Activated CD4-positive, CD25-positive, alpha-beta regulatory T cell treated with anti-CD3 and anti-CD28 coated beads, Interleukin-2, amount 50 U/mL, for 24 hours (primary cell): ENCODE data around the gene PPRC1.

Source experiments
- ATAC-seq, 2 donors: fragments of 150-1000 bp; cut with Tn5 transposase; one replicate each; pipeline ENCODE4 v1.10.0; 2021; ENCODE audit warnings: mild to moderate bottlenecking in 1 of 2, moderate library complexity in 1 of 2

Gene PPRC1

DNA sequence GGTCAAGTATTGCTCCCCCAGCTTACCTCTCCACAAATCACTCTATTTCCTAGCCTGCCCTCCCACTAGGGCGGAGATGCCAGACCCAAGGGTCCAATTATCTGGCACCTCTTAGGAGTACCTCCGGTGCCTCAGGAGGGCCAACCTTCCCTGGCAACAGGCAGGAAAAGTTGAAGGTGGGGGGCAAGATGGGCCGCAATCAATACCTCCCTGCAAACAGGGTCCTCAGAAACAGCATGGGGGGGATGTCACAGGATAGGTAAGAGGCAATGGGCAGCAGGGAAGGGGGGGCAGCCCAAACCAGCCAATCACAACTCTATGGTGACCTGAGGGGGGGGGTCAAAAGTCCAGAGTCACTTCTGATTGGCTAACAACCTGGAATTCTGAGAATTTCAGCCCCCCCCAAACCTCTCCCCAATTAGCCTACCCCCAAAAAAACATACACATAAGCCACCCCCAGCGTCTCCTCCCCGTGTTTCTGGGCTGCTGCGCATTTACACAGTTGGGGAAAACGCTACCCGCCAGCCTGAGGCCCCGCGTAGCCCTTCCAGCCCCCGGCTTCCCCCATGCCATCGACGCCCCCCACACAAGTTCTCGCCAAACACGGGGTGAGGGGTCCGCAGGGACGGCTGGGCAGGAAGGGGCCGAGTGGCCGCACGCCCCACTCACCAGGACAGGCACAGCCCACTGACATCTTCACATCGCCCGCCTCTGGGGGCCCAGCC, 13.3 kb upstream of the PPRC1 start:
- ATAC-seq, result peak in 1 of 2 donors; percentile 0

DNA sequence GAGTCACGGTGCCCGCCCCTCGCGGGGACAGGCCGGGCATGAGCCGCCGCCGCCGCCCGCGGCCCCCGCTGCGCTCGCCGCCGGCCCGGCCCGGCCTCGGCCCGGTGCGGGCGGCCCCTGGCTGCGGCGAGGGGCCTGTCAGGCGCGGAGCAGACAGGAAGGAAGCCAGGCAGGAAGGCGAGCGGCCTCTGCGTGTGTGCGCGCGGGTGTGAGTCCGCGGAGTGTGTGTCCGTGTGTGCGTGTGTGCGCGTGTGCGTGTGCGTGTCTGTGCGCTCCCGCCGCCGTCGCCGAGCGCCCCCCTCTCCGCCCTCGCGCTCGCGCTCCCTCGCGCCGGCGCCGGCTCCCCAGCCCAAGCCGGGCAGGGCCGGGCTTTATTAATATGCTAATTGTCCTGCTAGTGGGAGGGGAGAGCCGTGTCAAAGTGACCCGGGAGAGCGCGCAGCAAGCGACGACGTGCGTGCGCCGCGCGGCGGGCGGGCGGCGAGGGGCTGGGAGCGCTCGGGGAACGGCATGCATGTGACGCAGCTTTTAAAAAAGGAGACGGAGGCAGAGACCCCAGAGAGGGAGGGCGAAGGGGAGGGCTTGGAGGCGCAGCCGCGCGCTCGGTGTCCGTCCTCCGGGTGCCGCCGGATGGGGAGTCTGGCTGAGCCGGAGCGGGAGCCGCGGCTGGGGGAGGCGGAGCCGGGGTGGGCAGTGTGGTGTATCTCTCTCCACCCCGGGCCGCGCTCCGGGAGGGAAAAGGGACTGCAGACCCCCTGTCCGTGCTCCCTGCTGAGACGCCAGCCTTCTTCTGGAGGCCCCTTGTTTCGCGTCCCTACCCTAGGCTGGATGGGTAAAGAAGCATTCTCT, 12.5 kb upstream of the PPRC1 start, which contains the start of gene LDB1:
Gene LDB1, minus strand, starts transcription at position 227 of the 849 bp plus-strand sequence. CDS start 258 bp downstream, outside the sequence.
- ATAC-seq, result peak; percentile 63

DNA sequence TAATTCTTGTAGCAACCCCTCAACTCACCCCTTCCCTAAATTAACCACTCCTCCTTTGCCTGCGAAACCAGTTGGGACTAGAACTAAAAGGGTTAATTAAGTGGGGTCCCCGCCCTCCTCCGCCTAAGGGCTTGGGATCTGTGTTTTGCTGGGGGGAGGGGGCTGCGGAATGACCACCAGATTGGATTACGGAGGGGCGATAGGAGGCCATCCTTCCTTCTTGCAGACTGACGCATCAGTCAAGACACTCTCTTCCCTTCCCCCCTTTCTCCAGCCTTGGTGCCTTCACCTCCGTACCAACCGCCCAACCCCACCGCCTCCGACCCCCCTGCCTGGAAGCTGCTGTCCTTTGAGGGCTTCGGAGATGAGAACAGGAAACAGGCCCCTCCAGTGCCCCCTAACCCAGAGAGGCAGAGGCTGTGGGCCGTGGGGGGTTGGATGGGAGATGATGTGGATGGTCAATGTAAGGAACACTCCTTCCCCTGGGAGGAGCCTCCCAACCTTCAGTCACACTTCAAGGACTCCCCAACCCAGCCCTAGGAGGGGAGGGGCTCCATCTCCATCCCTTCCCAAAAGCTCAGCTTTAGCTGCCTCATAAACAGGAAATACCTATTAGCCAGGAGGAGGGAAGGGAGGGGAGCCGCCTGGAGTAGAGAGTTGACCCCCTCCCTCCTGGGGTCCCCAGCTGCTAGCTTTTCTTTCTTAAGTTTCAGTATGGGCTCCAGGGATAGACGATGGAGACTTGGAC, 11.7 kb upstream of the PPRC1 start:
- no peak for ATAC-seq

DNA sequence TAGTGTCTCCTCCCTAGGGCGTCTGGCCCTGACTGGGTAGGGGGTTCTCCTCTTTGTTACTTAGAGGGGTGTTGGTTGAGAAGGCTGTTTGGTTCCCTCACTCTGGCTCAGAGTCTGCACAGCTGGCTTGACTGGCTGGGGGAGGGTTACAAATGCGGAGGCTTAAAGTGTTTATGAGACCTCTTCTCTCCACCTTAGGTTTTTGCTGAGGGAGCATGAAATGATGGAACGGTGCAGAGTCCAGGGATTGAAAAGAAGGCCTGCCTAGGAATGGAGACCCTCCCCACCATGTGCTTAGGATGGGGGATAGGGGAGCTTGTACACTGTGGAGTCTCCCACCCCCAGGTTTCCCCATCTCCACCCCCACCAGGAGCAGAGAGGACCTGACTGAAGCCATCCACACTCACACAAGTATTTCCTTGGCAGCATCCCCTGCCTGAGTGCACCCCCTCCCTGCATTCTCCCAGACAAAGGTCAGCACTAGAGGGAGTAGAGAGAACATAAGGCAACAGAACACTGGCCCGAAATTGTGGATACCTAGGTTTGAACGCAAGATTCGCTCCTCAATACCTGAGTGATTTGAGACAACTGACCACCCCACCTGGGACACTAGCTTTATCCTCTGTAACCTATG, 11.0 kb upstream of the PPRC1 start:
- ATAC-seq, result no peak

DNA sequence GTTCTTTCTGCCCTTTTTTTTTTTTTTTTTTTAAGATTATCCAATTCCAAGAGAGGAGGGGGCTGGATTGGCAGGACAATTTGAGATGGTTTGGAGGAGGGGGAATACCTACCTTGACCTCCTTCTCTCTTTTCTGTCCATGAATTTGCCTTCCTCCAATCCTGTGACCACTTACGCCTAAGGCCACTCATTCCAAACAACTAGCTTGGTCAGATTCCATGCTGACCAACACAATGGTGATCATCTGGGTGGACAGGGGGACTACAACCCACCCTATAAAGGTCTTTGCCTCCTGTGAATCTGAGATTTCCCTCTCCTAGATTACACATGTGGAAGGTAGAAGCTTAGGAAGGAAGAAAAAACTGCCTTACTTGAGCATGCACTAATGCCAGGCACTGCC, 10.4 kb upstream of the PPRC1 start:
- ATAC-seq, result no peak

DNA sequence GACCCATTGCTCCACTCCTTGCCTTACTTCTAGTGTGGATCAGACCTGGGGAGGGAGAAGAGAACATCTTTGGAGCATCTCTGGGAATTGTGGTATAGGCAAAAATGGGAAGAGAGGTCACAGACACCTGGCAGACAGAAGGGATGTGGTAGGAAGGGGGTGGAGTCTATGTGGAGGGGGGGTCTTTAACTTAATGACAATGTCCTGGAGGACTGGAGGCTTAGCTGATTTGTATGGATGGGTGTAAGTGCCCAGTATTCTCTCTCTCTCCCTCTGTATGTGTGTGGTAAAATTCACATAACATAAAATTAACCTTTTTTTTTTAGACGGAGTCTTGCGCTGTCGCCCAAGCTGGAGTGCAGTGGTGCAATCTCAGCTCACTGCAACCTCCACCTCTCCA, 9.6 kb upstream of the PPRC1 start:
- no peak for ATAC-seq

DNA sequence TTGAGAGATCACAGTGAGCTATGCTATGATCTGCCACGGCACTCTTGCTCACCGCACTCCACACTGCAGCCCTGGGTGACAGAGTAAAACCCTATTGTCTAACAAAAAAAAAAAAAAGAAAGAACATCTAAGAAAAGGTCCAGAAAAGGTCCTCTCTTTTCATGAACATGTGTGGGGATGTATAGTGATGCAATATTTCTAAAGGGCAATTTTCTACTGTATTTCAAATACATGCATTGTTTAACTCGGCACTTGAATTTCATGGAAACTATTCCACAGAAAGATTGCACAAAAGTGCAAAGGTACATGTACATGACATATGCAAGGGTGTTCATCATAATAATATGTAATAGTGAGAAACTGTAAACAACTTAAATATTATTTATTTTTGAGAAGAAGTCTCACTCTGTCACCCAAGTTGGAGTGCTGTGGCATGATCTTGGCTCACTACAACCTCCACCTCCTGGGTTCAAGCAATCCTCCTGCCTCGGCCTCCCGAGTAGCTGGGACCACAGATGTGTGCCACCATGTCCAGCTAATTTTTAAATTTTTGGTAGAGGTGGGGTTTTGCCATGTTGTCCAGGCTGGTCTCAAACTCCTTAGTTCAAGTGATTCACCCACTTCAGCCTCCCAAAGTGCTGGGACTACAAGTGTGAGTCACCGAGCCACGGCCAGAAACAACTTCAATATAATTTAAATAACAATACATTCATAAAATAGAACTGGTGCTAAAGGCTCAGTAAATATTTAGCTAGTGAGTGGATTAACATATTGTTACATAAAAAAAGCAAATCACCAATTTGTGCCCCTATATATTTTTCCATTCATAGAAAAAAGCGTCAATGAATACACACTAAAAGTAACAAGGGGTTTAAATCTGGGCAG, 1.3 kb upstream of the PPRC1 start:
- no peak for ATAC-seq

DNA sequence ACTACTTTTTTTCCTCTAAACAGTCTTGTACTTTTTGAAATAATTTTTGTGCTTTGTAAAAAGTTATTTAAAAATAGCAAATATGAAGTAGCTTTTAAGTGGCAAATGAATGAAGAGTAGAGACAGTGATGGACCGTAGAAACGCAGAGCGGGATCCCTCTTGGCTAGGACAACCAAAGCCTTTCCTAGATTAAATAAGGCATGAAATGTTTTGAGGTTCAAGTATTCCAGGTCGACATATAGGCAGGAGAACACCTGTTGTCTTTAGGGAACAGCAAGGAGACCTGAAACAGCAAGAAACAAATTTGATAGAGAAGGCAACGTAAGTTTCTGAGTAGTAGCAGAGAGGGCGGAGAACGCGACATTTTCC, 662 bp upstream of the PPRC1 start:
- ATAC-seq, result no peak

DNA sequence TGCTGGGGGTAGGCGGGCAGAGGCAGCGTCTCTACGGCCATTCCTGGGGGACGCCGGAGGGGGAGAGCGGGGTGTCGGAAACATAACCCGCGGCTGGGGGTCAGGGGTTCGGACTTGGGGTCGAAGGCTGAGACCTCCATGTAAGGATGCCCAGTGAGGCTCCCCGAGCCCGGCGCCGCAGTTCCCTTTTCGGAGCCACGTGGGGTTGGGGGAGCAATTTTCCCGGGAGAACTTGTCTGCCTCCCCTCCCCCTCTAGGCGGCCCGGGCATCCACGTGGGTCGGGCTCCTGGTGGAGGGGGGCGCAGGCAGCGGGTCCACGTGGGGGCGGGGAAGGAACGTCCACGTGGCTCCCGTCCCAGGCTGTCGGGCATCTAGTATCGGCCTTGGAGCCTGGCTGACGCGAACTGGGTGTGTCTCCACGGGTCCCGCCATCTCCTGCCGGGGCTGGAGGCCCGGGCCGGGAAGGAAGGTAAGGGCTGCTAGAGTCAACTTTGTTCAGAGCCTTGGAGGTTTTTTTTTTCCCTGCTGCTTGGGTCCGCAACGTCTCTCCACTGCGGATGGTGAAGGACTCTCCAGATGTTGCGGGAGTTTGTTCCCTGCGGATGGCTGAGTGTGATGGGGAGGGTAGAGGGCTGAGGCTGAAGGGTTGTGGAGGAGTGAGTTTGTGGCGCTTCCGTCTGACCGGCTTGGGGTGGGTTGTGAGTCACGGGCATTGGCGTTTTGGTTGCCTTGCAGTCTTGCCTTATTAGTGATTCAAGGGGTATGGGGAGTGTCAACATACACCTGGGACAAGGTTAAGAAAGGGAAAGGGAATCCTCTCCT, 744 bp downstream of the PPRC1 start:
- peak; percentile 39 to 44 for ATAC-seq

DNA sequence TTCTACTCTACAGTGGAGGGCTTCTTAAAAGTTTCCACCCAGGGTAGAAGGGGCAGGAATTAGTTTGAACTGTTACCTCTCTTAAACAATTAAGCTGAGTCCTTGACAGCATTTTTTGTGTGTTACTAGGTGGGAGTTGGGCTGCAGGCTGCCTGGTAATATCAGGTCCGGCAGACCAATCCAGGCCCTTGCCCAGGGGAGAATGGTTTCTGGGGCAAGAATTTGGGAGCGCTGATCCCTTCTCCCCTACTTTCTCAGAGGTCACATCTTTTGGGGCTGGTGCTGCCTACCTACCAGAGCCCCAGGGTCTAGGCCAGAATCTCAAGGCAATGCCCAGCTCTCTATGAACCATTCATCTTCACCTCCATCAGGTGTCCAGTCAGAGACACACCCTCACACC, 1.6 kb downstream of the PPRC1 start:
- ATAC-seq, result no peak

DNA sequence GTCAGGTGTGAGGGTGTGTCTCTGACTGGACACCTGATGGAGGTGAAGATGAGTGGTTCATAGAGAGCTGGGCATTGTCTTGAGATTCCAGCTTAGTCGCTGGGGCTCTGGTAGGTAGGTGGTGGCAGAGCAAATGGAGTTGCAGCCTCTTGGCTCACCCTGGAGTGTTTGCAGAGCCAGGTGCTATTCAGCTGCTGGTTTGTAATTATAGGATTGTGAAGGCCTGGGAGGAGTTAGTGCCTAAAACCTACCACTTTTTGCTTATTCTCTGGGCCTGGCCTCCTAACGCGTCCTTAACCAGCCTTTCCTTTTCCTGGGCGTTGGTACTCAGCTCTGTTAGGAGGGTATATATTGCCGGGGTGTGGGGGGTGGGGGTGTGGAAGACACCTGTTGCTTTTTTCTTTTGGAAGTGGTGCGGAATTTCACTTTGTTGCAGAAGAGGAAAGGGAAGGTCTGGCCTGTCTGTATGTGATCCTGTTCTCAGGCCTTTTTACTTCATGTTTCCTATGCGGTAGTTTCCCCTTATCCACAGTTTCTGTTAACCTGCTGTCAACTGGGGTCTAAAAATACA, 3.2 kb downstream of the PPRC1 start:
- ATAC-seq, result no peak

DNA sequence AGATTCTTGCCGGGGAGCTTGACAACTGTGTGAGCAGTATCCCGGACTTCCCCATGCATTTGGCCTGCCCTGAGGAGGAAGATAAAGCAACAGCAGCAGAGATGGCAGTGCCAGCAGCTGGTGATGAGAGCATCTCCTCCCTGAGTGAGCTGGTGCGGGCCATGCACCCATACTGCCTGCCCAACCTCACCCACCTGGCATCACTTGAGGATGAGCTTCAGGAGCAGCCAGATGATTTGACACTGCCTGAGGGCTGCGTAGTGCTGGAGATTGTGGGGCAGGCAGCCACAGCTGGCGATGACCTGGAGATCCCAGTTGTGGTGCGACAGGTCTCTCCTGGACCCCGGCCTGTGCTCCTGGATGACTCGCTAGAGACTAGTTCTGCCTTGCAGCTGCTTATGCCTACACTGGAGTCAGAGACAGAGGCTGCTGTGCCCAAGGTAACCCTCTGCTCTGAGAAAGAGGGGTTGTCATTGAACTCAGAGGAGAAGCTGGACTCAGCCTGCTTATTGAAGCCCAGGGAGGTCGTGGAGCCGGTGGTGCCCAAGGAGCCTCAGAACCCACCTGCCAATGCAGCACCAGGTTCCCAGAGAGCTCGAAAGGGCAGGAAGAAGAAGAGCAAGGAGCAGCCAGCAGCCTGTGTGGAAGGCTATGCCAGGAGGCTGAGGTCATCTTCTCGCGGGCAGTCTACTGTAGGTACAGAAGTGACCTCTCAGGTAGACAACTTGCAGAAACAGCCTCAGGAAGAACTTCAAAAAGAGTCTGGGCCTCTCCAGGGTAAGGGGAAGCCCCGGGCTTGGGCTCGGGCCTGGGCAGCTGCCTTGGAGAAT, 6.7 kb downstream of the PPRC1 start:
- no peak for ATAC-seq

DNA sequence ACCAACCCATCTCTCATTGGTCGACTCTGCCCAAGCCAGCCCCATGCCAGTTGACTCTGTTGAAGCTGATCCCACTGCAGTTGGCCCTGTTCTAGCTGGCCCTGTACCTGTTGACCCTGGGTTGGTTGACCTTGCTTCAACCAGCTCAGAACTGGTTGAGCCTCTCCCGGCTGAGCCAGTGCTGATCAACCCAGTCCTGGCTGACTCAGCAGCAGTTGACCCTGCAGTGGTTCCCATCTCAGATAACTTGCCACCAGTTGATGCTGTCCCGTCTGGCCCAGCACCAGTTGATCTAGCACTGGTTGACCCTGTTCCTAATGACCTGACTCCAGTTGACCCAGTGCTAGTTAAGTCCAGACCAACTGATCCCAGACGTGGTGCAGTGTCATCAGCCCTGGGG, 7.4 kb downstream of the PPRC1 start:
- no peak for ATAC-seq

DNA sequence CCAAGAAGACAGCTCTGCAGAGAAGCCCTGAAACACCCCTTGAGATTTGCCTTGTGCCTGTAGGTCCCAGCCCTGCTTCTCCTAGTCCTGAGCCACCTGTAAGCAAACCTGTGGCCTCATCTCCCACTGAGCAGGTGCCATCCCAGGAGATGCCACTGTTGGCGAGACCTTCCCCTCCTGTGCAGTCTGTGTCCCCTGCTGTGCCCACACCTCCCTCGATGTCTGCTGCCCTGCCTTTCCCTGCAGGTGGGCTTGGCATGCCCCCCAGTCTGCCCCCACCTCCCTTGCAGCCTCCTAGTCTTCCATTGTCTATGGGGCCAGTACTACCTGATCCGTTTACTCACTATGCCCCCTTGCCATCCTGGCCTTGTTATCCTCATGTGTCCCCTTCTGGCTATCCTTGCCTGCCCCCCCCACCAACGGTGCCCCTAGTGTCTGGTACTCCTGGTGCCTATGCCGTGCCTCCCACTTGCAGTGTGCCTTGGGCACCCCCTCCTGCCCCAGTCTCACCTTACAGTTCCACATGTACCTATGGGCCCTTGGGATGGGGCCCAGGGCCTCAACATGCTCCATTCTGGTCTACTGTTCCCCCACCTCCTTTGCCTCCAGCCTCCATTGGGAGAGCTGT, 8.2 kb downstream of the PPRC1 start:
- ATAC-seq, result no peak

DNA sequence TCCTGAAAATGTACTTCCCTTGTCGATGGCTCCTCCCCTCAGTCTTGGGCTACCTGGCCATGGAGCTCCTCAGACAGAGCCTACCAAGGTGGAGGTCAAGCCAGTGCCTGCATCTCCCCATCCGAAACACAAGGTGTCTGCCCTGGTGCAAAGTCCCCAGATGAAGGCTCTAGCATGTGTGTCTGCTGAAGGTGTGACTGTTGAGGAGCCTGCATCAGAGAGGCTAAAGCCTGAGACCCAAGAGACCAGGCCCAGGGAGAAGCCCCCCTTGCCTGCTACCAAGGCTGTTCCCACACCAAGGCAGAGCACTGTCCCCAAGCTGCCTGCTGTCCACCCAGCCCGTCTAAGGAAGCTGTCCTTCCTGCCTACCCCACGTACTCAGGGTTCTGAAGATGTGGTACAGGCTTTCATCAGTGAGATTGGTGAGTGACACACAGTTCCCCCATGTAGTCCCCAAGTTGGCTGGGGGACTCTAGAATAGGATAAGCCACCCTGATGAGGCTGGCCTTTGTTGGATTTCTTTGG, 8.8 kb downstream of the PPRC1 start:
- ATAC-seq, result no peak

DNA sequence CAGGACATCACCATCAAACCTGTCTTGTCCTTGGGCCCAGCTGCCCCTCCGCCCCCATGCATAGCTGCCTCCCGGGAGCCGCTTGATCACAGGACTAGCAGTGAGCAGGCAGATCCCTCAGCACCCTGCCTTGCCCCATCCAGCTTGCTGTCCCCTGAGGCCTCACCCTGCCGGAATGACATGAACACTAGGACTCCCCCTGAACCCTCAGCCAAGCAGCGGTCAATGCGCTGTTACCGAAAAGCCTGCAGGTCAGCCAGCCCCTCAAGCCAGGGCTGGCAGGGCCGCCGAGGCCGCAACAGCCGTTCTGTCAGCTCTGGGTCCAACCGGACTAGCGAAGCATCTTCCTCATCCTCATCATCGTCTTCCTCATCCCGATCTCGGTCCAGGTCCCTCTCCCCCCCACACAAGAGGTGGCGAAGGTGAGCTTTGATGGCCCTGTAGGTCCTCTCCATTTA, 14.2 kb downstream of the PPRC1 start:
- ATAC-seq, result no peak

DNA sequence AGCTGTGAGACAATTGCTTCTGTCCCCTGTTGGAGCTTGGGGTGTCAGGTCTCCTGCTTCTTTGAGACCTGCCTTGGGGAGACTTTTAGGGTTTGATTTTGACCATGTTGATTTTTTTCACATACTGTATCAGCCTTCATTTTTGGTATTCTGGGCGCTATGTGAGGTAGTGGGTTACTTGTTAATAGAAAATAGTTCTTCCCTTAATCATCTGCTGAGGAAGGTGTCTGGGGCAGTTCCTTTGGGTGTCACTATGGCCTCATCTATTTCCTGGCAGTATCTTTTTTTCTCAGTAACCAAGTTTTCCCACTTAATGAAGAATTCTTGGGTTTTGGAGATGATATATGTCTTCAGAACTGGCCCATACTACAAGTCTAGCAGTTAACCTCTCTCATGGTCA, 14.7 kb downstream of the PPRC1 start:
- ATAC-seq, result no peak

DNA sequence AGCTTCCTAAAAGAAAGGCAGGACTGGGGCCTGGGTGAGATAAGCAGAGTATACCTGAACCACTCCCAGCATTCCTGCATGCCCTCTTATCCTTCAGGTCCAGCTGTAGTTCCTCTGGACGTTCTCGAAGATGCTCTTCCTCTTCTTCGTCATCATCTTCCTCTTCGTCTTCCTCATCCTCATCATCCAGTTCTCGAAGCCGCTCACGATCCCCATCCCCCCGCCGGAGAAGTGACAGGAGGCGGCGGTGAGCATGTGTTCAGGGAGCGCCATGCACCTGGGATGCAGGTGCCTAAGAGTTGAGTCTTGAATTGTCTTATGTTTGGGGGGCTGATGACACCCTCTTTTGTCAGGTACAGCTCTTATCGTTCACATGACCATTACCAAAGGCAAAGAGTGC, 15.4 kb downstream of the PPRC1 start:
- no peak for ATAC-seq
